Measurements from ENCODE around the gene TCAP.

DNA sequence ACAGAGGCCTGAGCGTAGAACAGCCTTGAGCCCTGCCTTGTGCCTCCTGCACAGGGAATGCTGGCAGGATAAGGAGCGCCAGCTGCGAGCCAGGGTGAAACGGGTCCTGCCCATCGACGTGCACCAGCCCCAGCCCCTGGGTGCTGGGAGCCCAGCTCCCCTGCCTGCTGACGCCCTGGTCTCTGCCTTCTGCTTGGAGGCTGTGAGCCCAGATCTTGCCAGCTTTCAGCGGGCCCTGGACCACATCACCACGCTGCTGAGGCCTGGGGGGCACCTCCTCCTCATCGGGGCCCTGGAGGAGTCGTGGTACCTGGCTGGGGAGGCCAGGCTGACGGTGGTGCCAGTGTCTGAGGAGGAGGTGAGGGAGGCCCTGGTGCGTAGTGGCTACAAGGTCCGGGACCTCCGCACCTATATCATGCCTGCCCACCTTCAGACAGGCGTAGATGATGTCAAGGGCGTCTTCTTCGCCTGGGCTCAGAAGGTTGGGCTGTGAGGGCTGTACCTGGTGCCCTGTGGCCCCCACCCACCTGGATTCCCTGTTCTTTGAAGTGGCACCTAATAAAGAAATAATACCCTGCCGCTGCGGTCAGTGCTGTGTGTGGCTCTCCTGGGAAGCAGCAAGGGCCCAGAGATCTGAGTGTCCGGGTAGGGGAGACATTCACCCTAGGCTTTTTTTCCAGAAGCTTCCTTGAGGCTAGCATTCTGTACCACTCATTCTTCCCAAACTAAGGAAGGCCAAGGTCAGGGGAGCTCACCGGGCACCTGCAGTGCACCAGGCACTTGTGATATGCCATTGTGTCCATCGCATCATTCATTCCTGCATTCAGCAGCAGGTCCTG lies 5.0 kb downstream of the TCAP start:
- TF ChIP-seq, protein P1, sequence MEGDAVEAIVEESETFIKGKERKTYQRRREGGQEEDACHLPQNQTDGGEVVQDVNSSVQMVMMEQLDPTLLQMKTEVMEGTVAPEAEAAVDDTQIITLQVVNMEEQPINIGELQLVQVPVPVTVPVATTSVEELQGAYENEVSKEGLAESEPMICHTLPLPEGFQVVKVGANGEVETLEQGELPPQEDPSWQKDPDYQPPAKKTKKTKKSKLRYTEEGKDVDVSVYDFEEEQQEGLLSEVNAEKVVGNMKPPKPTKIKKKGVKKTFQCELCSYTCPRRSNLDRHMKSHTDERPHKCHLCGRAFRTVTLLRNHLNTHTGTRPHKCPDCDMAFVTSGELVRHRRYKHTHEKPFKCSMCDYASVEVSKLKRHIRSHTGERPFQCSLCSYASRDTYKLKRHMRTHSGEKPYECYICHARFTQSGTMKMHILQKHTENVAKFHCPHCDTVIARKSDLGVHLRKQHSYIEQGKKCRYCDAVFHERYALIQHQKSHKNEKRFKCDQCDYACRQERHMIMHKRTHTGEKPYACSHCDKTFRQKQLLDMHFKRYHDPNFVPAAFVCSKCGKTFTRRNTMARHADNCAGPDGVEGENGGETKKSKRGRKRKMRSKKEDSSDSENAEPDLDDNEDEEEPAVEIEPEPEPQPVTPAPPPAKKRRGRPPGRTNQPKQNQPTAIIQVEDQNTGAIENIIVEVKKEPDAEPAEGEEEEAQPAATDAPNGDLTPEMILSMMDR (conservative IDR thresholded peaks at IDR 0.05; ENCODE audit: low read length): no peak
- no peak for TF ChIP-seq EZH2phosphoT487 (IDR thresholded peaks at IDR 0.05; ENCODE audit: borderline replicate concordance)

Measured in Loucy (cell line).